HL-60 (cell line): Measurements from ENCODE around the gene CERS6.

Experiments
- DNase-seq, 2 experiments: peaks; one replicate each; pipeline ENCODE4 v3.0.0-alpha.2; 2010 to 2020; ENCODE audit warnings: low read depth in 1 of 2, low spot score in 1 of 2
- H3K27ac ChIP-seq: fragments of 250-450 bp; sonication (Bioruptor Pico); replicated peaks from 2 replicates; pipeline ENCODE4 v1.5.1; 2020; ENCODE audit warnings: mild to moderate bottlenecking, moderate library complexity
- H3K27me3 ChIP-seq: fragments of 250-450 bp; sonication (Bioruptor Pico); 2 replicates; pipeline ENCODE4 v1.5.1; 2021; ENCODE audit warnings: mild to moderate bottlenecking, moderate library complexity; ENCODE audit not compliant: insufficient read depth, poor library complexity, severe bottlenecking
- H3K4me3 ChIP-seq: replicated peaks from 2 replicates; pipeline ENCODE4 v1.5.1; 2011; ENCODE audit warnings: mild to moderate bottlenecking, control low read depth, low read length; ENCODE audit not compliant: insufficient read depth
- GABPA ChIP-seq: IDR thresholded peaks from 2 replicates; pipeline ENCODE4 v1.6.1; 2012; ENCODE audit warnings: low read depth
- POLR2AphosphoS5 ChIP-seq: IDR thresholded peaks from 2 replicates; pipeline ENCODE4 v1.6.1; 2012; ENCODE audit warnings: low read depth
- SPI1 ChIP-seq: IDR thresholded peaks from 2 replicates; pipeline ENCODE4 v1.6.1; 2012; ENCODE audit warnings: low read depth, mild to moderate bottlenecking, borderline replicate concordance
- TF ChIP-seq, protein P1 (sequence below): IDR thresholded peaks from one replicate; pipeline ENCODE4 v1.5.1; 2011; ENCODE audit warnings: low read length, control low read depth, inconsistent platforms; ENCODE audit not compliant: insufficient read depth
- TF ChIP-seq, protein P2 (sequence below): IDR thresholded peaks from 2 replicates; pipeline ENCODE4 v1.6.1; 2012; ENCODE audit warnings: low read depth; ENCODE audit not compliant: insufficient replicate concordance

CERS6 gene

DNA sequence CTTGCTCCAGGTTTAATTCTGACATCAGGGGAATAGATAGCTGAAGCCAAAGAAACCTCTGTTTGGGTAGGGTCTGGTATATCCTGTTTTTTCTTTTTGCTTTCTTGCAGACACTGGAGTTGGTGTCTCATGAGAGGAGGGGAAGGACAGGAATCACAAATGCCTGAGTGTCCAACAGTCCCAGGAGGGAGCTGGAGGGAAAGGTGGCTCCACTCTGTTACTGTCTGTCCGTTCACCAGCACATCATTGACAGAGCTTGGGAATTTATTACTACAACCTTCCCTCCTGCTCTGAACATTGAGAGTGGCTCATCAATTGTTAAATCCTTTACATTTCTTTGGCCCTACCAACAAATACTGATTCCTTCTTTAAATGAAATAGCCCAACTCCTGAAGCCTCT lies 194.1 kb downstream of the CERS6 start:
- Histone ChIP-seq H3K27me3 (no peaks in the 10 kb centered on the region), H3K4me3 (no peak overlapping the region), H3K27ac (no peak overlapping the region)
- TF ChIP-seq, protein P1, sequence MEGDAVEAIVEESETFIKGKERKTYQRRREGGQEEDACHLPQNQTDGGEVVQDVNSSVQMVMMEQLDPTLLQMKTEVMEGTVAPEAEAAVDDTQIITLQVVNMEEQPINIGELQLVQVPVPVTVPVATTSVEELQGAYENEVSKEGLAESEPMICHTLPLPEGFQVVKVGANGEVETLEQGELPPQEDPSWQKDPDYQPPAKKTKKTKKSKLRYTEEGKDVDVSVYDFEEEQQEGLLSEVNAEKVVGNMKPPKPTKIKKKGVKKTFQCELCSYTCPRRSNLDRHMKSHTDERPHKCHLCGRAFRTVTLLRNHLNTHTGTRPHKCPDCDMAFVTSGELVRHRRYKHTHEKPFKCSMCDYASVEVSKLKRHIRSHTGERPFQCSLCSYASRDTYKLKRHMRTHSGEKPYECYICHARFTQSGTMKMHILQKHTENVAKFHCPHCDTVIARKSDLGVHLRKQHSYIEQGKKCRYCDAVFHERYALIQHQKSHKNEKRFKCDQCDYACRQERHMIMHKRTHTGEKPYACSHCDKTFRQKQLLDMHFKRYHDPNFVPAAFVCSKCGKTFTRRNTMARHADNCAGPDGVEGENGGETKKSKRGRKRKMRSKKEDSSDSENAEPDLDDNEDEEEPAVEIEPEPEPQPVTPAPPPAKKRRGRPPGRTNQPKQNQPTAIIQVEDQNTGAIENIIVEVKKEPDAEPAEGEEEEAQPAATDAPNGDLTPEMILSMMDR, result no peak
- no peak for TF ChIP-seq POLR2AphosphoS5
- no peak for DNase-seq

GRCh38 chr2:168650781-168651180 lies 194.7 kb downstream of the CERS6 start:
- Histone ChIP-seq H3K27ac (no peak overlapping the region), H3K4me3 (no peak overlapping the region), H3K27me3 (no peaks in the 10 kb centered on the region)
- no peak for DNase-seq
- no peak for TF ChIP-seq GABPA
- TF ChIP-seq, protein P2, sequence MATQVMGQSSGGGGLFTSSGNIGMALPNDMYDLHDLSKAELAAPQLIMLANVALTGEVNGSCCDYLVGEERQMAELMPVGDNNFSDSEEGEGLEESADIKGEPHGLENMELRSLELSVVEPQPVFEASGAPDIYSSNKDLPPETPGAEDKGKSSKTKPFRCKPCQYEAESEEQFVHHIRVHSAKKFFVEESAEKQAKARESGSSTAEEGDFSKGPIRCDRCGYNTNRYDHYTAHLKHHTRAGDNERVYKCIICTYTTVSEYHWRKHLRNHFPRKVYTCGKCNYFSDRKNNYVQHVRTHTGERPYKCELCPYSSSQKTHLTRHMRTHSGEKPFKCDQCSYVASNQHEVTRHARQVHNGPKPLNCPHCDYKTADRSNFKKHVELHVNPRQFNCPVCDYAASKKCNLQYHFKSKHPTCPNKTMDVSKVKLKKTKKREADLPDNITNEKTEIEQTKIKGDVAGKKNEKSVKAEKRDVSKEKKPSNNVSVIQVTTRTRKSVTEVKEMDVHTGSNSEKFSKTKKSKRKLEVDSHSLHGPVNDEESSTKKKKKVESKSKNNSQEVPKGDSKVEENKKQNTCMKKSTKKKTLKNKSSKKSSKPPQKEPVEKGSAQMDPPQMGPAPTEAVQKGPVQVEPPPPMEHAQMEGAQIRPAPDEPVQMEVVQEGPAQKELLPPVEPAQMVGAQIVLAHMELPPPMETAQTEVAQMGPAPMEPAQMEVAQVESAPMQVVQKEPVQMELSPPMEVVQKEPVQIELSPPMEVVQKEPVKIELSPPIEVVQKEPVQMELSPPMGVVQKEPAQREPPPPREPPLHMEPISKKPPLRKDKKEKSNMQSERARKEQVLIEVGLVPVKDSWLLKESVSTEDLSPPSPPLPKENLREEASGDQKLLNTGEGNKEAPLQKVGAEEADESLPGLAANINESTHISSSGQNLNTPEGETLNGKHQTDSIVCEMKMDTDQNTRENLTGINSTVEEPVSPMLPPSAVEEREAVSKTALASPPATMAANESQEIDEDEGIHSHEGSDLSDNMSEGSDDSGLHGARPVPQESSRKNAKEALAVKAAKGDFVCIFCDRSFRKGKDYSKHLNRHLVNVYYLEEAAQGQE, result no peak
- TF ChIP-seq SPI1, result peak; percentile 43; the same call in 1 of the 2 replicates

- Histone ChIP-seq H3K27me3 (no peaks in the 10 kb centered on the region), H3K4me3 (no peak overlapping the region), H3K27ac (no peak overlapping the region)
- TF ChIP-seq, protein P2, result no peak
- TF ChIP-seq, protein P1, result no peak
- TF ChIP-seq POLR2AphosphoS5, result no peak
- TF ChIP-seq SPI1, result no peak
- no peak for TF ChIP-seq GABPA
- no peak for DNase-seq
These were observed 197.2 kb downstream of the CERS6 start for GRCh38 chr2:168652997-168653921.

DNA sequence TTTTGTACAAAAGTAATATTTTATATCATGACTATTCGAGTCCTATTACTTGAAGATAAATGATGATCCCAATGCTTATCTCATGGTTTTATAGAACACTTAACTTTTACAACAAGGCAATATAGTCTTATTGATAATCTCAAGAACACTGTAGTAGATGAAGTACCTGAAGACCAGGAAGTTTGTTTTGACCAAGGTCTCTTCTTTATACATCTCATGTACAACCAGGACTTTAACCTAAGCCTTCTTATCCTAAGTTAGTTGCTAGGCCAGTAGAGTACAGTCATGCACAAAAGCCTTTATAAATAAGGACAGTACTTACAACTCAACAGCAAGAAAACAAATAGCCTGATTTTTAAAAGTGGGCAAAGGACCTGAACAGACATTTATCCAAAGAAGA lies 198.6 kb downstream of the CERS6 start:
- Histone ChIP-seq H3K27ac (no peak overlapping the region), H3K4me3 (no peak overlapping the region), H3K27me3 (no peaks in the 10 kb centered on the region)
- DNase-seq, result no peak
- TF ChIP-seq, protein P1, result no peak
- no peak for TF ChIP-seq POLR2AphosphoS5
